GM20000 (cell line): ENCODE data around the gene ZNF488.

Experiments
- DNase-seq: peaks from one replicate; pipeline ENCODE4 v3.0.0; 2012; ENCODE audit warnings: low spot score
- TF ChIP-seq, protein P1 (sequence below): IDR thresholded peaks from 2 replicates; pipeline ENCODE4 v1.5.1; 2012; ENCODE audit warnings: mild to moderate bottlenecking, control low read depth; ENCODE audit errors: extremely low read depth, missing control alignments

ZNF488 gene

DNA sequence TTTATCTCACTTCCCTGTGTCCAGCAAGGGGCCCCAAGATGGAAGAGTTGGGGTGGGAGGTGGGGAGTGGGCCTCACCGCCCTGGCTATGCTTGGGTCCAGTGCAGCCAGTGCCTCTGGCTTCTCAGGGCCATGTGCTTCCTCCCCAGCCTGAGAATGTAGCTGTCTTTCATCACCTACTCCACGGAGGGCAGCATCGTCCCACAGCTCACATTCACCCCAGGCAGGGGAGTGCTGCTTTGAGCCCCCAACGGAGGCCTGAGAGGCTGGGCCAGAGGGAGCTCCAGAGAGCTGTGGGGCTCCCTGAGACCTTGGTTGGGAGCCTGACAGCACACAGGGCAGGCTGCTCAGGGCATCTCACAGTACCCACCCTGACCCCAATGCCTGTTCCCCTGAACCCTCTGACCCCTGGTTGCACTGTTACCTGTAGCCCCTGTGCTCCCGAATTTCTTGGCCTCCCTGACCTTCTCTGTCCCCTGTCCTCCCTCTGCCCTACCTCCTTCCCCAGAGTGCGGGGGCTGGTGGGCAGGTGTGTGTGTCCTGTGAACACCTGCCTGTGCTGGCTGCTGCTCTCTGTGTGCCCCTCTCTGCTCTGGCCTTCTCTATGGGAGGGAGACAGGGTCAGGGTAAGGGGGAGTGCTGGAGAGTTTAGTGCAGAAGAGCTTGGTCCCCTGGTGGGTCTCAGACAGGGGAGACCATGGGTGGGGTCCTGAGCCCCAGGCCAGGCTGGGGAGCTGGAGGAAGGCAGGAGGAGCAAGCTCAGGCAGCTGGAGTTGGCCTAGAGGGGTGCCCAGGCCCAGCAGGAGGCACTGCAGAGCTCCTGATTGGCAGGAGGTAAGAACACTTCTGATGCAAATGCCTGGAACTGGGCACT is 19.6 kb upstream of the ZNF488 start:
- DNase-seq = no peak

DNA sequence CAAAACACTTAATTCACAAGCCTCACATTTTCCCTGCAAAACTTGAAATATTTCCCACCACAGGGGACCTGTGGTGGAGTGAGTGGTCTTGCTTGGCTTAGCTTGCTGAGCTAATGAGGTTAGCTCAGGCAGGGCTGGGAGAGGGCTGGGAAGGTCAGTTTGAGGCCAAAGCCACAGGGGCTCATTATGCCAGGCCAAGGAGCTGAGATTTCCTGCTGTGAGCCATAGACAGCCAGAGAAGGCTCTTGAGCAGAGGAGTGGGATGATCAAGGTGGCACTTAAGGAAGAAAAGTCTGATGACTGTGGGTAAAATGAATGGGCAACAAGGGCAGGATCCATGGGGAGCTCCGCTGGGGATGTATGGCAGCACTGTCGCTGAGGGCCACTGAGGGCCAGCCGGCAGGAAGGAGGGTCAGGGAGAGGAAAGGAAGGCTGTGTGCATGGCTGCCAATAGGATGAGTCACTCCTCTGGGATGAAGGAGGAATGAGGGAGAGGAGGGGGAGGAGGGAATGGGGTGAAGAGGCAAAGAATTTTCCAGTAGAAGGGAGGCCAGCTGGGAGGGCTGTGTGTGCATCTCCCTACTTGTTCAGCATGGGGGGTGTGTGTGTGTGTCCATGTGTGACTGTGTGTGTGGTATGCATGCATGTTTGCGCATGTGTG is 18.7 kb upstream of the ZNF488 start:
- no peak for DNase-seq
- TF ChIP-seq, protein P1, sequence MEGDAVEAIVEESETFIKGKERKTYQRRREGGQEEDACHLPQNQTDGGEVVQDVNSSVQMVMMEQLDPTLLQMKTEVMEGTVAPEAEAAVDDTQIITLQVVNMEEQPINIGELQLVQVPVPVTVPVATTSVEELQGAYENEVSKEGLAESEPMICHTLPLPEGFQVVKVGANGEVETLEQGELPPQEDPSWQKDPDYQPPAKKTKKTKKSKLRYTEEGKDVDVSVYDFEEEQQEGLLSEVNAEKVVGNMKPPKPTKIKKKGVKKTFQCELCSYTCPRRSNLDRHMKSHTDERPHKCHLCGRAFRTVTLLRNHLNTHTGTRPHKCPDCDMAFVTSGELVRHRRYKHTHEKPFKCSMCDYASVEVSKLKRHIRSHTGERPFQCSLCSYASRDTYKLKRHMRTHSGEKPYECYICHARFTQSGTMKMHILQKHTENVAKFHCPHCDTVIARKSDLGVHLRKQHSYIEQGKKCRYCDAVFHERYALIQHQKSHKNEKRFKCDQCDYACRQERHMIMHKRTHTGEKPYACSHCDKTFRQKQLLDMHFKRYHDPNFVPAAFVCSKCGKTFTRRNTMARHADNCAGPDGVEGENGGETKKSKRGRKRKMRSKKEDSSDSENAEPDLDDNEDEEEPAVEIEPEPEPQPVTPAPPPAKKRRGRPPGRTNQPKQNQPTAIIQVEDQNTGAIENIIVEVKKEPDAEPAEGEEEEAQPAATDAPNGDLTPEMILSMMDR = no peak

More for the DNA sequence above, 19.6 kb upstream of the ZNF488 start:
- TF ChIP-seq, protein P1 = no peak

DNA sequence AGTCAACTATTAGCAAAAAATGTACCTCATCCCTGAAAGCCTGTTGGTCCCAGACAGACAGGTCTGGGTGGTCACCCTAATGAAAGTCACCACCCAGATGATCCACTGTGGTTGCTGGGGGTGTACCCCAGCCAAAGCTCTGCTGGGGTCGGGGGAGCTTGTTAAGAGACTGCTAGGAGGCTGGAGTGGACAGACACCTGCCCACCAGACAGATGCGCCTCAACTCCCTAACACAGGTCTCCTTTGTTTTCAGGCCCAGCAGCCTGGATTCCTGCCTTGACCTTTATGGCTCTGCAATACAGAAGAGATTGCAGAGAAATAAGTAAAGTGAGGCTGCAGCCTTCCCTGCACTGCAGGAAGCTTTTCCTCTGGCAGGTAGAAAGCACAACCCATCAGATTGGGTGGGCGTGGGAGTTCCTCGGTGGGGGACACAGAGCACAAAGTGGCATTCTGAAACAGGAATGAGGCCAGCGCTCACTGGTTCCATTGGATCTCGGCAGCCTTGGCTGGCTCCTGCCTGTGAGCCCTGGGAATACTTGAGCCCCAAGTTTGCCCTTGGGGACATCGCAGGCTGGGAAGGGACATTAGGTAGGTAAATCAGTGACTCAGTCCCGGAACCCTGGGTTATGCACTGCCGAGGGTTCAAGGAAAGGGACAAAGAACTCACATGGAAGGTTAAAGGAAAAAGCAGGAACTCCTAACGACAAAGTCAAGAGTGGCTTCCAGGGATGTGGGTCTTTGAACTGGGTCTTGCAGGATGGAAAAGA is 18.0 kb upstream of the ZNF488 start:
- DNase-seq = no peak
- TF ChIP-seq, protein P1 = no peak

DNA sequence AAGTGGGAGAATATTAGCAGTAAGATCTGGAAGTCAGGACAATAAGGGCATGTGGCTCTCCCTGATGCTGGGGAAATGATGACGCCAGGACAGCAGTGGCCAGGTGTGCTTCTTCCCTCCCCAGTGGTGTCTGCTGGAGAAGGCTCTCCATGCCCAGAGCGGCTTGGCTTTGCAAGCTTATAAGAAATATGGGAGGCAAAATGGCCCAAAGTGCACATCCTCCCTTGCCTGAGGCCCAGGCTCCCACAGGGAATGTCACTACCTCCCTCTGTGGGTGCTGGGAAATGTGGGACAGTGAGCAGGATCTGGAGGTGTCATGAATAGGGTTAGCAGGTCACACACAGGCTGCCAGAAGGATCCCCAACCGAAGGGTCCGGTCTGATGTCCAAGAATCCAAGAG is 17.1 kb upstream of the ZNF488 start:
- TF ChIP-seq, protein P1 = no peak
- no peak for DNase-seq

DNA sequence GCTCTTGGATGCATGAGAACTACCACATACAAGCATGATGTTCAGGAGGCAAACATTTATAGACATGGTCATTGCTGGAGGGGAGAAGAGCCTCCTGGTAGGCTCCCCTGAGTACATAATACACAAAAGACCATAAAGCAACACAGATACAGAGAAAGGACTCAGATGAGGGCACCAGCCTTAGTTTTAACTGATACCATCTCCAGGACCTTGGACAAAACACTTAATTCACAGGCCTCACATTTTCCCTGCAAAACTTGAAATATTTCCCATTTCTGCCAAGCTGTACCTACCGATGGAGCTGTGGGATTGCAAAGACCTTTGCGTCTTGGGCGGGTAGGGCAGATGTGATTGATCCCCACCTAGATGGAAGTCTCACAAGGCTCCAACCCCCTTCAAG is 16.7 kb upstream of the ZNF488 start:
- TF ChIP-seq, protein P1 = no peak

DNA sequence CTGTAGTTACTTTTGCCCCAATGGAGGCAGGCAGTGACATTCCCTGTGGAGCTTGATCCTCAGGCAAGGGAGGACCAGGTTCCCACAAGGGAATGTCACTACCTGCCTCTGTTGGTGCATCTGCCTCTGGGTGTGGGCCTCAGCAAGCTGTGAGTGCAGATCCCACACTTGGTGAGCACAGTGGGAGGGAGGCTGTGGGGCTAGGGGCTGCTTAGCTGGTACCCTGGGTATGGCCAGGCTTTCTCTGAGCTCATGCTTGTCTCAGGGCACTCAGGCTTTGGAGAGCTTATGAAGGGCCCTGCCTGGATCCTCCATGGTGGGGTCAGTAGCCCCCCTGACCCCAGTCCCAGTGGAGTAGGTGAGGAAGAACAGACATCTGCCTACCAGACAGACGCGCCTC is 16.2 kb upstream of the ZNF488 start:
- no peak for DNase-seq
- TF ChIP-seq, protein P1 = no peak

More for the DNA sequence above, 16.7 kb upstream of the ZNF488 start:
- DNase-seq = no peak
